B cell (primary cell): ENCODE data around the gene TENT4A.

ENCODE experiments used
- EZH2 ChIP-seq: IDR thresholded peaks from 2 replicates; pipeline ENCODE4 v1.6.1; 2012; ENCODE audit warnings: borderline replicate concordance, low read depth, mild to moderate bottlenecking, moderate library complexity, low read length; ENCODE audit not compliant: insufficient read depth, poor library complexity, severe bottlenecking
- TF ChIP-seq, protein P1 (sequence below): fragments of 200-600 bp; IDR thresholded peaks from one replicate; pipeline ENCODE4 v1.8.0; 2022; ENCODE audit warnings: antibody characterized with exemption, mild to moderate bottlenecking

DNA sequence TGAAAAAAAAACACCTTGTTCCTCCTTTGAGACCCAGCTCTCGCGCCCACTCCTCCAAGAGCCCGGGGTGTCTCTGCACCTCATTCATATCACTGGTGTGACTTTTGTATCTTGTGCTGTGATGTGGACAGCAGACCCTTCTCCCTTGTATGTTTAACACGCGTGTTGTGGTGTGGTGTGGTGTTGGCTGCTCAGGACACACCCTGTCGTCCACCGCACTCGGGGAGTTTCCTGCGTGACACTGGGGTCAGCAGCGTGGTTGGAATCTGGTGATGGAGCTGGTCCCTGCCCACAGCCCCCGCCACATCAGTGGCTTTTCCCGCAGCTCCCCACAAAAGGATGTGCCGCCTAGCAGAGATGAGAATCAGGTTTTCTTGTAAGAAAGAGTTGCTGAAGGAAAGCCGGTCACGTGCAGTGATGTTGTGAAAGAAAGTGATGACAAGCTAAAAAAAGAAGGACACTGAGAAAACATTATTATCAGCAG, 61.5 kb downstream of the TENT4A start:
- TF ChIP-seq, protein P1, sequence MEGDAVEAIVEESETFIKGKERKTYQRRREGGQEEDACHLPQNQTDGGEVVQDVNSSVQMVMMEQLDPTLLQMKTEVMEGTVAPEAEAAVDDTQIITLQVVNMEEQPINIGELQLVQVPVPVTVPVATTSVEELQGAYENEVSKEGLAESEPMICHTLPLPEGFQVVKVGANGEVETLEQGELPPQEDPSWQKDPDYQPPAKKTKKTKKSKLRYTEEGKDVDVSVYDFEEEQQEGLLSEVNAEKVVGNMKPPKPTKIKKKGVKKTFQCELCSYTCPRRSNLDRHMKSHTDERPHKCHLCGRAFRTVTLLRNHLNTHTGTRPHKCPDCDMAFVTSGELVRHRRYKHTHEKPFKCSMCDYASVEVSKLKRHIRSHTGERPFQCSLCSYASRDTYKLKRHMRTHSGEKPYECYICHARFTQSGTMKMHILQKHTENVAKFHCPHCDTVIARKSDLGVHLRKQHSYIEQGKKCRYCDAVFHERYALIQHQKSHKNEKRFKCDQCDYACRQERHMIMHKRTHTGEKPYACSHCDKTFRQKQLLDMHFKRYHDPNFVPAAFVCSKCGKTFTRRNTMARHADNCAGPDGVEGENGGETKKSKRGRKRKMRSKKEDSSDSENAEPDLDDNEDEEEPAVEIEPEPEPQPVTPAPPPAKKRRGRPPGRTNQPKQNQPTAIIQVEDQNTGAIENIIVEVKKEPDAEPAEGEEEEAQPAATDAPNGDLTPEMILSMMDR, result no peak
- no peak for TF ChIP-seq EZH2
